K562 treated with DMSO at 1 percent for 4 hours (cell line): ENCODE data around the gene ONECUT3. TPM values are rescaled to one million over a fixed set of nuclear protein-coding genes. Genes with fewer than 3 reads are reported as not detected.

Experiments used
- total RNA-seq: library from RNA; unstranded; fragments of 300-600 nt; gene quantifications from 2 replicates; pipeline ENCODE4 v1.2.3, GENCODE V29; 2022; ENCODE audit not compliant: insufficient read depth

ONECUT3 gene
- not detected in 2 replicates for total RNA-seq

GRCh38 chr19:1752757-1753728 is at the start of gene ONECUT3:
TSS of gene ONECUT3 (plus strand) at chr19:1753506. CDS start at chr19:1753663, 157 bp downstream.

DNA sequence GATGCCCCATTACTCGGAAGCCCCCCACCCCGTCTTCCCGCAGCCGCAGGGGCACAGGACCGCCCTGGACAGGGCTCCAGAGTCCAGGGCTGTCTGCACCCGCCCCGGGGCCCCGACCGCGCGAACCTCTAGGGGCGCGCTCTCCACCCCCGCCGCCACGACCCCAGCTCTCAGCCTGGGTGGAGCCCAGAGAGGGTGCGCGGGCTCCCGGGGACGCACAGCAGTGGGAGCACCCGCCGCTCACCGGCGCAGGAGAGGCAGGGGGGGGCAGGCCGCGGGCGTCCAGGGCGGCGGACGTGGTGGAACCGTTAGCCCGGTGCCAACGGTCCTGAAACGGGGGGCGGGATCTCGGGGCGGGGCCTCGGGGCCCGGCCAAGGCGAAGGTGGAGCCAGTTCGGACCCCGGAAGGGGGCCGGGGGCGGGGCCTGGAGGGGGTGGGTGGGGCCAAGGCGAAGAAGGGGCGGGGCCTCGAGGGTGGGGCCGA is 58.7 kb downstream of the ONECUT3 start, which contains the start of gene ATP8B3:
Gene ATP8B3 (minus strand): TSS at position 335 of the 484 bp plus-strand sequence. CDS start 540 bp downstream, outside the sequence.

Other genes with a start within 250 kb of the ONECUT3 start
- 6.2 and 15.4 TPM in 2 replicates for gene ADAMTSL5, start 240.5 kb upstream of the ONECUT3 start, total RNA-seq
- not detected in 2 replicates for gene PLK5, start 229.4 kb upstream of the ONECUT3 start, total RNA-seq
- gene MEX3D, start 185.2 kb upstream of the ONECUT3 start, total RNA-seq, result 35.2 and 40.6 TPM in 2 replicates
- 102 and 118 TPM in 2 replicates for gene MBD3, start 160.6 kb upstream of the ONECUT3 start, total RNA-seq
- gene UQCR11, start 148.0 kb upstream of the ONECUT3 start, total RNA-seq, result 79.6 and 82.3 TPM in 2 replicates
- gene TCF3, start 100.9 kb upstream of the ONECUT3 start, total RNA-seq, result 91.0 and 114 TPM in 2 replicates
- 2.9 and 3.1 TPM in 2 replicates for gene ATP8B3, start 58.8 kb downstream of the ONECUT3 start, total RNA-seq
- 29.2 and 37.3 TPM in 2 replicates for gene REXO1, start 95.0 kb downstream of the ONECUT3 start, total RNA-seq
- 18.8 and 36.0 TPM in 2 replicates for gene KLF16, start 110.1 kb downstream of the ONECUT3 start, total RNA-seq
- gene ABHD17A, start 132.0 kb downstream of the ONECUT3 start, total RNA-seq, result 138 and 148 TPM in 2 replicates
- gene ADAT3, start 151.9 kb downstream of the ONECUT3 start, total RNA-seq, result 17.2 and 23.5 TPM in 2 replicates
- 54.0 and 61.0 TPM in 2 replicates for gene SCAMP4, start 151.9 kb downstream of the ONECUT3 start, total RNA-seq
- 70.6 and 94.9 TPM in 2 replicates for gene CSNK1G2, start 187.7 kb downstream of the ONECUT3 start, total RNA-seq